ENCODE measurements around the gene TMPRSS11D. TPM values are rescaled to one million over a fixed set of nuclear protein-coding genes. Genes with fewer than 3 reads are reported as not detected.

The TMPRSS11D gene
- total RNA-seq, 1 experiment from 2014 or later, result not detected

- no peak for DNase-seq (ENCODE audit: low spot score)
Measured at GRCh38 chr4:67886281-67886680, 2.5 kb upstream of the TMPRSS11D start.

- no peak for DNase-seq (ENCODE audit: low spot score)
Measured at GRCh38 chr4:67885762-67886161, 2.0 kb upstream of the TMPRSS11D start.

- DNase-seq (ENCODE audit: low spot score), result no peak
Measured at GRCh38 chr4:67884701-67885100, 899 bp upstream of the TMPRSS11D start.

DNA sequence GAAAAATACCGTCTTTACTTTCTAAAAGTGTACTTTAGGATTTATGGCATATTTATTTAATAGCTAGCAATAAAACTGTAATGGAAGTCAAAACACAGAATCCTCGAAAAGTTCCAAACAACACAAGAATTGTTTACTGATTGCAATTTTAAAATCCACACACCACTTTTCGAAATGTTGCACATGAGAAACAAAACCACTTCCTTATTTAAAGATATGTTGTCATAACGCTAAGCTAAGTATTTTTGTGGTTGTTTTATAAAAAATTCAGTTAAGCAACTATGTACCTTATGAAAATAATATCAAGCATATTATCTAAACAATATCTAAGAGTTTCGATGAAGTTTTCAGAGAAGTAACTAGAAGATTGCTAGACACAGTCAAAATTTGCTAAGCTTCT, 344 bp downstream of the TMPRSS11D start:
- no peak for DNase-seq (ENCODE audit: low spot score)

DNA sequence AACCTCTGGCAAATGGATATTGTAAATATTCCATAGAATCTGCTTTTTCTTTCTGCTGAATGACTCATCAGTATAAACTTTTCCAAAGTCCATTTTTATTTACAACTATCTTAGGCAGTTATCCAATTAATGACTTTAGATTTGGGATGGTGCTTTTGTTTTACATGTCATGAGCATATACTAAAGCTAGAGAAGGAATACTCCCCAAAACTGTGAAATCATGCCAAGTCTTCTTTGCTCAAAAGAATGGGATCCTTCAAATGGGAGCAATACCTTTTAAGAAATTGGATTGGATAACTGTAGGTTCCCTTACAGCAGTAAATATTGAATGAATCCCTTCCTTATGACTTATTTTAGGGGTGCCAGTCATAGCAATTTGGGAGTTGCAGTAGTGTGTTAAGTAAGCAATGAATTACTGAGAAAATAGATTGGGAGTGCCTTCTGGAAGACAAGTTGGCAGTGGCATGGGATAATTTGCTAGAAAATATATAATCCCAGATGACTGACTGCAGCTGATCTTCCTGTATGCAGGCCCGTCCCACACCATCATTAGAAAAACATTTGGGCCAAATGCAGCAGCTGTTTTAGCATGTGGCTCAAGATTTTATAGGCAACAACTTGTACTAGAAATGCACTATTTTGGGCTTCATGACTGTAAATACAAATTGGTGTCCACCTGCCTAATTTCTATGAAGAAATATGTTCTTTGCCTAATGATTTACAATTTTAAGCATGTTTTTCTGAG, 2.8 kb downstream of the TMPRSS11D start:
- no peak for DNase-seq (ENCODE audit: low spot score)

DNA sequence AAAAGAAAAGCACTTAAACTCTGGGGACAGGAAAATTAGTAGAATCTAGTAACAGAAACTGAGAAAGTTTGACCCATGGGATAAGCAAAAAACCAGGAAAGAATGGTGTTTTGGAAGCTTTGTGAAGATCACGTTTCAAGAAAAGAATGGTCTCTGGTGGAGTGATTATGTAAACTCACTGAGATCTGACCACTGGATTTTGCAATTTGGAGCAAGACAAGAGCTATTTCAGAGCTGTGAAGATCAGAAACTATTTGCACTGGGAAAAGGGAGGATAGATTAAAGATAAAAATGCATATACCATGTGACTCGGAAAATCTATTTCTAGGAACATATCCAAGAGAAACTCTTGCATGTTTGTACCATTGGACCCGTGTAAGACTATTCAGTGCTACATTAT, 4.3 kb downstream of the TMPRSS11D start:
- no peak for DNase-seq (ENCODE audit: low spot score)

DNA sequence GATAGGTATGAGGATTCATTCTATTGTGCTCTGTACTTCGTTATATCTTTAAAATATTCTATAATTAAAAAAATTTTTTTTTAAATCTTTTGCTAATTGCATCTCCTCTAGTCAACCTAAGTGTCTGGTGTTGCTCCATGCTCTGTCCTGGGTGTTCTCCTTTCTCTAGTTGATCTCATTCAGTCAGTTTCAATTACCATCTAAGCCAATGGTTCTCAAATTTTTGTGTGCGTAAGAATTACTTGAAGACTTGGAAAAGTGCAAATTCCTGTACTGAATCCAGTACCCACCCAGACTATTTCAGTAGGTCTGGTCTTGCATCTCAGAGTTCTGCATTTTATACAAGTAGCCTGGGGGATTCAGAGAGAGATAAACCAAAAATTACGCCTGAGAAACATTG, 6.7 kb downstream of the TMPRSS11D start:
- DNase-seq (ENCODE audit: low spot score), result no peak

- no peak for DNase-seq (ENCODE audit: low spot score)
Measured at GRCh38 chr4:67874986-67875385, 8.8 kb downstream of the TMPRSS11D start.

GRCh38 chr4:67873116-67873515, 10.7 kb downstream of the TMPRSS11D start:
- DNase-seq (ENCODE audit: low spot score), result no peak

DNA sequence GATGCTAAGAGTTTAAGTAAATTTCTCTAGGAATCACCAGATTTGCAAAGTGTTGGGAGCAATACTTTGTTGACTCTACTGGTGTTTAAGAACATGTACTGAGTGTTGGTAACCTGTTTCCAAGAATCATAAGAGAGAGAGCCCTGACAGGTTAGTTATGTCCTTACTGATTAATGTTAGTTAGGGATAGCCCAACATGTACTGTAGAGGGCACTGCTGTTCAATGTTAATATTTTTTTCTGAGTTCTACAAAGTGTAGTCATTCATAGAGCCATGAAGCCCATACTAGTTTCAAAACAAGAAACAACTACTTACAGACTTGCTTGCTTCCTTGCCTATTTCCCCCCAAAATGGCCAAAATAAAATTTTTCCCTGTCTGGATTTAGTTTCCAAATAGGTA, 11.9 kb downstream of the TMPRSS11D start:
- DNase-seq (ENCODE audit: low spot score), result peak; percentile 48

DNA sequence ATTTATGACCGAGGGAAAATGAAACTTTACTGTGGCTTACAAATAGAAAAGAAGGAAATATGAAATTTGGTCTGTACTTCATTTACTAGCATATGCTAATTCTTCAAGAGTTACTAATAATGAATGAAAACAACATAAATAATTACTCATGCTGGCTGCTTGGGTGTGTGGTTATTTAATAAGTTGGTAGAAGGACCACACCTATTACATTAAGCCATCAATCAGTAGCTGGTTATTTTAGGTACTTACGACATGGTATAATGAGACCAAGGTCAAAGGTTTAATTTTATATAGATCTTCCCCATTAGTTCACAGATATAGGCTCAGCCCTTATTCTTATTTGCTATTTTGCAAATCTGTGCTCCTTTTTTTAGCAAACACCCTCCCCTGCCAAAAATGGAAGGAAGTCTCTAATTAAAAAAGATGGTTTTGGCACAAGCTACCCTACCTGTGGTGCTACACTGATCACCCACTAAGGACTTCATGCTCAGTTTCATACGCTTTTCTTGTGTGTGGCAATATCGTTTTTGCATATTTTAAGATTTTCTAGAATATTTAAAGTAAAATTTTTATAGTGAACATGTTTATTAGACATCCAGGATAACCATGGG, 14.1 kb downstream of the TMPRSS11D start:
- DNase-seq (ENCODE audit: low spot score), result no peak

GRCh38 chr4:67861513-67861912, 22.3 kb downstream of the TMPRSS11D start:
- DNase-seq (ENCODE audit: low spot score), result no peak

GRCh38 chr4:67853336-67853735, 30.5 kb downstream of the TMPRSS11D start:
- no peak for DNase-seq (ENCODE audit: low spot score)

DNA sequence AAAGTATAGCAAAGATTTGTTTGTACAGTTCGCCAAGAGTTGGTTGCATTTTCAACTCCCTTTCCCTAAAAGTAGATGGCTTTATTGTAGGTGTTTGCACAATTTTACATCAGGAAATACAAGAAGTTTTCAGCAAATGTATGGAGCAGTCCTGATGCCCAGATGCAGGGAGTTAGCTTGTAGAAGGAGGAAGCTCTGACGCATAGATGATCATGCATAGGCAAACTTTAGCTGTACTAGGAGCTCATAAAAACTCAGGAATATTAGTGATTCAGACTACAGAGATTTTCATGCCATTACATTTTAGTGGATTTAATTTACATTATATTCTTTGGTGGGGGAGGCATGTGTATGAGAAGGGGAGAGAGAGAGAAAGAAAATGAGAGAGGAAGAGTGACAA, 62.9 kb downstream of the TMPRSS11D start:
- DNase-seq (ENCODE audit: low spot score), result no peak

DNA sequence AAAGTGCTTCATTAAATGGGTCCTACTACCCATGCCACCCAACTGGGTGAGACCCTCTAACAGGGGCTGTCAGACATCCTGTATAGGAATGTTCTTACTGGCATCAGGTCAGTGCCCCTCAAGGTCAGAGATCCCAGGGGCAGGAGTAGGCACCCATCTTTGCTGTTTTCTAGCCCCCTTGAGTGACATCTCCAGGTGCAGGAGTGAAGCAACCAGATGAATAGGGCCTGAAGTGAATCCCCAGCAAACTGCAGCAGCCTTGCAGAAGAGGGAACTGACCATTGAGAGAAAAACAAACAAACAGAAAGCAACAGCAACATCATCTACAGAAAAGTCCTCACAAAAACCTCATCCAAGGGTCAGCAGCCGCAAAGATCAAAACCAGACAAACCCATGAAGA, 73.8 kb downstream of the TMPRSS11D start:
- DNase-seq (ENCODE audit: low spot score), result no peak

GRCh38 chr4:67809502-67809901, 74.3 kb downstream of the TMPRSS11D start:
- no peak for DNase-seq (ENCODE audit: low spot score)

DNA sequence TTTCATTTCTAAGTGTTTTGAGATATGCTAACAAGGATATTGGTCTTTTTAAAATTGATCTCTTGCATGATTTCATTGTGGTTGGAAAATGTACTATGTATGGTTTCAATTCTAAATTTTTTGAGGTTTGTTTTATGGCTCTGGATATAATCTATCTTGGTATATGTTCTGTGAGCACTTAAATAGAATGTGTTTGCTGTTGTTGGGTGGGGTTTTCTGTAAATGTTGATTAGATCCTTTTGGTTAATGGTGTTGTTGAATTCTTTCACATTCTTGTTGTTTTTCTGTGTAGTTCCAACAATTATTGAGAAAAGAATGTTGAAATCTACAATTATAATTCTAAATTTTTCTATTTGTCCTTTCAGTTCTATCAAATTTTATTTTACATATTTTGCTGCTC, 87.0 kb downstream of the TMPRSS11D start:
- DNase-seq (ENCODE audit: low spot score), result no peak

DNA sequence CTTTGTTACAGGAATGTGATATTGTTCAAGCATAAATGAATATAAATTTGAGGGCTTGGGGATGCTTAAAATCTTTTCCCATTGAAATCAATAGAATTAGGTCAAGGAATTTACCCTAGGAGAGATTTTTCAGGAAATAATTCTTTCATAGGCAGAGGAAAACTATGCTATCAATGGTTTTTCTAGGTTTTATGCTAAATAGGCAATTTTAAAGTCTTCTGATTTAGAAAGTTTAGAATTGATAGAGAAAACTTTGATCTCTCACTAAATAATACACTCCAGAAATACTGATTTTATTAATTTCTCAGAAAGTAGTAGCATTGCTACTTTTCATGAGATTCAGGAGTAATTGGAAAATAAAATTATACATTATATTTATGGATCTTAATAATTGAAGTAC, 93.1 kb downstream of the TMPRSS11D start:
- DNase-seq (ENCODE audit: low spot score), result no peak

- no peak for DNase-seq (ENCODE audit: low spot score)
Measured at GRCh38 chr4:67787311-67787710, 96.5 kb downstream of the TMPRSS11D start.

- DNase-seq (ENCODE audit: low spot score), result no peak
Measured at GRCh38 chr4:67785528-67785927, 98.3 kb downstream of the TMPRSS11D start.

DNA sequence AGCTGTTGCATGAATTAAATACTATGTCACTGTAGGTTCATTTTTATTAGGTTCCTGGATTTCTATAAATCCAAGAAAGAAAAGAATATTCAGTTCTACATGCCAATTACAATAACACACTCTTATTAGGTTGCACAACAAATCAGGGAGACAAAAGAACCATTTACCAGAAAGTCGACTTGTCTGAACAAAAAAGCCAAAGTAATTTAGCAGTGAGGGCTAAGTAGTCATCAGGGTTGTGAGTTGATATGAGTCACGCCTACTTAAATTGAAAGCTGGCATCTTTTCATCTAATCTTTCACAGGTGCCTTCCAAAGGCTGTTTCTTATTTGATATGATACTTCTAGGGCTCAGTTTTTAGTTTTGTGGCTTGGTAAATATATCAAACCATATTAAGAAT, 104.2 kb downstream of the TMPRSS11D start:
- DNase-seq (ENCODE audit: low spot score), result no peak

GRCh38 chr4:67776746-67777145, 107.1 kb downstream of the TMPRSS11D start:
- DNase-seq (ENCODE audit: low spot score), result no peak

Measured in HT-29 (cell line).